Activated T-helper 17 cell treated with anti-CD3 and anti-CD28 coated beads, Interleukin-2, amount 50 U/mL, for 72 hours (primary cell): ENCODE results near the gene PGR. TPM values are rescaled to one million over a fixed set of nuclear protein-coding genes. Genes with fewer than 3 reads are reported as not detected.
"Not testable (repeated sequence)": the region's sequence is repeated elsewhere in the genome, so short reads cannot be mapped to it uniquely, and the experiment has no call there.

ENCODE experiments used
- ATAC-seq: fragments of 150-1000 bp; cut with Tn5 transposase; replicated peaks from 2 replicates; pipeline ENCODE4 v1.10.0; 2021; ENCODE audit warnings: mild to moderate bottlenecking, moderate library complexity
- H3K27ac Mint-ChIP-seq: one replicate; pipeline ENCODE4 v1.8.0; 2022; ENCODE audit warnings: mixed read lengths
- H3K27me3 Mint-ChIP-seq: one replicate; pipeline ENCODE4 v1.8.0; 2022; ENCODE audit warnings: mixed read lengths
- H3K36me3 Mint-ChIP-seq: one replicate; pipeline ENCODE4 v1.8.0; 2022; ENCODE audit warnings: low read depth, mild to moderate bottlenecking, mixed read lengths
- H3K4me1 Mint-ChIP-seq: one replicate; pipeline ENCODE4 v1.8.0; 2022; ENCODE audit warnings: mixed read lengths
- H3K4me3 Mint-ChIP-seq: one replicate; pipeline ENCODE4 v1.8.0; 2022; ENCODE audit warnings: mild to moderate bottlenecking, mixed read lengths
- H3K9me3 Mint-ChIP-seq: one replicate; pipeline ENCODE4 v1.8.0; 2022; ENCODE audit warnings: mixed read lengths
- total RNA-seq, 2 donors: library from RNA; stranded (reverse); gene quantifications; one replicate each; pipeline ENCODE4 v1.2.3, GENCODE V29; 2022

The PGR gene
- total RNA-seq, 2 donors from 2014 or later, result not detected

DNA sequence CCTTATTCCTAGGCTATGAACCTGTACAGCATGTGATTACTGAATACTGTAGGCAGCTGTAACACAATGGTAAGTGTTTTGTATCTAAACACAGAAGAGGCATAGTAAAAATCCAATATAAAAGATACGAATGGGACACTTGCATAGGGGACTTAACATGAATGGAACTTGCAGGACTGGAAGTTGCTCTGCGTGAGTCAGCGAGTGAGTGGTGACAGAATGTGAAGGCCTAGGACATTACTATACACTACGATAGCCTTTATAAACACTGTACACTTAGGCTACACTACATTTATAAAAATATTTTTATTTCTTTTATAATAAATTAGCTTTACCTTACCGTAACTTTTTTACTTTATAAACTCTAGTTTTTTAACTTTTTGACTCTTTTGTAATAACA is 81.1 kb downstream of the PGR start:
- H3K4me3 Mint-ChIP-seq, result no peak overlapping the region
- no peaks in the 10 kb centered on the region for H3K36me3 Mint-ChIP-seq
- ATAC-seq, result no peak
- H3K27me3 Mint-ChIP-seq, result no peaks in the 10 kb centered on the region
- no peak overlapping the region for H3K27ac Mint-ChIP-seq
- H3K9me3 Mint-ChIP-seq, result peaks cover 16% of the 10 kb centered on the region
- H3K4me1 Mint-ChIP-seq, result no peaks in the 10 kb centered on the region

DNA sequence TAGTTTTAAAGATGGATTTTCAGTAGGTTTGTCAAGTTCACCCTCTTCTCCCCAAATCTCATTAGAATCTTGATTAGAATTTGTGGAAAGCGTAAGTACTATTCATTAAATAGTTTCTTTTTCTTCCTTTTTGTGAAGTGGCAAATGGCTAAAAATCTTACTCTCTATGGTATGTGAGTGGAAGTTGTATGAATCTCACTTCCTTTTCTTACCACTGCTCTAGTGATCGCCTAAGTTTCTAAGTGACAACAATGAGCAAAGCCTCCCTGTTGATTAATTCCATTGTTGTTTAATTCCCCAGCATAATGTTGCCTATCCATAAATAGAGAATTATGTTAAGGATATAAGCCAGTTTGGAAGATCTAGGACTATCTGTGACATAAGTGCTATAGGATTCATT is 82.7 kb downstream of the PGR start:
- Mint-ChIP-seq H3K4me3 (no peak overlapping the region), H3K4me1 (no peaks in the 10 kb centered on the region), H3K27ac (no peak overlapping the region), H3K36me3 (no peaks in the 10 kb centered on the region), H3K9me3 (peaks cover 13% of the 10 kb centered on the region), H3K27me3 (no peaks in the 10 kb centered on the region)
- no peak for ATAC-seq

DNA sequence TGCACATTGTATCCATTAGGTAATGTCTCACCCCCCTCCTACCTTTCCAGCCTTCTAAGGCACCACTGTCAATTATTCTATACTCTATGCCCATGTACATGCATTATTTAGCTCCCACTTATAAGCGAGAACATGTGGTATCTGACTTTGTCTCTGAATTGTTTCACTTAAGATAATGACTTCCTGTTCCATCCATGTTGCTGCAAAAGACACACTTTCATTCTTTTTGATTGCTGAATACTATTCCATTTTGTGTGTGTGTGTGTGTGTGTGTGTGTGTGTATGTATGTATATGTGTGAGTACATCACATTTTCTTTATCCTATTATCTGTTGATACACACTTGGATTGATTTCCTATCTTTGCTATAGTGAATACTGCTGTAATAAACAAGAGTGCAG is 84.2 kb downstream of the PGR start:
- Mint-ChIP-seq H3K27ac (no peak overlapping the region), H3K9me3 (peaks cover 17% of the 10 kb centered on the region), H3K27me3 (no peaks in the 10 kb centered on the region), H3K36me3 (no peaks in the 10 kb centered on the region), H3K4me1 (no peaks in the 10 kb centered on the region), H3K4me3 (no peak overlapping the region)
- no peak for ATAC-seq

DNA sequence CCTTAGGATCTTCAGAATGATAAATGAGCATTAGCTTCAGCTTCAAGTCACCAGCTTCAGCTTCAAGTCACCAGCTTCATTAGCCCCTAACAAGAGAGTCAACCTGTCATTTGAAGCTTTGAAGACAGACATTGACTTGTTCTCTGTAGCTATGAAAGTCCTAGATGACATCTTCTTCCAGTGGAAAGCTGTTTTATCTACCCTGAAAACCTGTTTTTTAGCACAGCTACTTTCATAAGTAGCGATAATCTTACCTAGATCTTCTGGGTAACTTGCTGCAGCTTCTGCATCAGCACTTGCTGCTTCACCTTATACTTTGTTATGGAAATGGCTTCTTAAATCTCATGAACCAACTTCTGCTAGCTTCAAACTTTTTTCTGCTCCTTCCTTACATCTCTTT is 85.7 kb downstream of the PGR start:
- no peaks in the 10 kb centered on the region for H3K27me3 Mint-ChIP-seq
- no peak overlapping the region for H3K27ac Mint-ChIP-seq
- H3K4me1 Mint-ChIP-seq, result no peaks in the 10 kb centered on the region
- no peak for ATAC-seq
- H3K4me3 Mint-ChIP-seq, result no peak overlapping the region
- peaks cover 17% of the 10 kb centered on the region for H3K9me3 Mint-ChIP-seq
- no peaks in the 10 kb centered on the region for H3K36me3 Mint-ChIP-seq

DNA sequence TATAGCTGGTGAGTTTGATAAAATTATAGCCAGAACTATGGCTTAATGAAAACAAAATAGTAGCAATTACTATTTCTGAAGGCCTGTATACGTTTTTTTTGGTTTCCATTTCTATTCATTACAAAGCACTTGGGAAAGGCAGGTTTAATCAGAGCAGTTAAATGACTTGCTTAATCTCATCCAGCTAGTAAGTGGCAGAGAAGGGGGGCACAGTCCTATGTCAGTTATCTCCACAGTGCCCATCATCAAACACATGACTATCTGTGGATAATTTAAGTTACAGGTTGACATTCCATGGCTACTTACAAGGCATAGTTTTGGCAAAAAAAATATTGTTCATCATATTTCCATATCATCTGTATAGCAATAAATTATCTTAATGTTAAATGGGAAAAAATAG is 93.7 kb downstream of the PGR start:
- Mint-ChIP-seq H3K36me3 (no peaks in the 10 kb centered on the region), H3K4me1 (no peaks in the 10 kb centered on the region), H3K27ac (no peak overlapping the region), H3K9me3 (peaks cover 16% of the 10 kb centered on the region), H3K27me3 (no peaks in the 10 kb centered on the region), H3K4me3 (no peak overlapping the region)
- ATAC-seq, result no peak

DNA sequence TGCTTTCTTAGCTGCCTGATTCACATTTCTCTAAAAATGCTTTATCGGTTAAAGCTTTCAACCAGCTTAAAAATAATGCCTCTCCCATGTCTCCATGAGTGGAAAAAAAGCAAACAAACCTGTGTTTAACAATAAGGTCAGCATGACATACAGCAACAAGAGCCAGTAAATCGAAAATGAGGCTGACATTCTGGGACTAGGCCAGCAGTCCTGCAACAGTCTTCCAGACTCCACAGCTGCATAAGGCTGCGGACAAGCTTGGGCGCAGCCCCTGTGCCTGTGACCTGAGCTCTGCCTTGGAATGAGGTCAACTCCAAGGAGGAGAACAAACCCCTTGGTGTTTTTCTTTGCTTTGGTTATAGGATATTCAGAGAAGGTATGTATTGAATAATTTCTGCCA is 95.5 kb downstream of the PGR start:
- Mint-ChIP-seq H3K27me3 (no peaks in the 10 kb centered on the region), H3K9me3 (peaks cover 18% of the 10 kb centered on the region), H3K27ac (no peak overlapping the region), H3K36me3 (no peaks in the 10 kb centered on the region), H3K4me3 (no peak overlapping the region), H3K4me1 (no peaks in the 10 kb centered on the region)
- ATAC-seq, result no peak

DNA sequence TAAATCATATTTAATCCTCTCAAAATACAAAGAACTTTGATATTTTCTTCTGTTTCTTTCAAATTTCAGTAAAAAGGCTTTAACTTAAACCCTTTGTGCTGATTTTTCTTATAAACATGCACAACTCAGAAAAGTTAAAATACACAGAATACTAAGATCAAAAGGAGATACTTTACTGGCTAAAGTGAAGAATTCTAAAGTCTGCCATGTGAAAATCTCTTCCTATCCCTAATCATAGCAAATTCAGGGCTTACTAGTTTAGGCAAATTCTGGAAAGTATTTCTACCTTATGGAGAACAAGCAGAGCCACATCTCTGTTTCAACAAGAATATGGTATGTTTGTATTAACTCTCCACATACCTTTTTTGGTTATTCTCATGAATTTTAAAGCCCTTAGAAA is 96.6 kb downstream of the PGR start:
- ATAC-seq, result no peak
- Mint-ChIP-seq H3K4me1 (no peaks in the 10 kb centered on the region), H3K27ac (no peak overlapping the region), H3K4me3 (no peak overlapping the region), H3K9me3 (peaks cover 18% of the 10 kb centered on the region), H3K36me3 (no peaks in the 10 kb centered on the region), H3K27me3 (no peaks in the 10 kb centered on the region)

DNA sequence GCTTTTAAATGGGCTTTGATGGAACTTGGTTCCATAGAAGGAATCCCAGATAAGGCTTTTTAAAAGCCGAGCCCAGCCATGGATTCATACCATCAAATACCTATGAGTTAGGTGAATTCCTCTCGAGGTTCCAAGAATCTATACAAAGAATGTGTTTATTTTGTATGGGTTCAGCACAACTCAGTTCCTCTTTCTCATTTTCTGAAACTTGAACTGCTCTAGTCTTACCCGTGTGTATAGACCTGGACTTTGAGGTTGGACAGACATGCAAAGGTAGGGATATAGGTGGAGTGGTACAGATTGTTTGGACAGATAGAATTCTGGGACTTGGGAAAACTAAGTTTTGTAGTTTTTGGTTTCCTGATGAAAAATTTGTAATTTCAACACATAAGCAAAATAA is 97.9 kb downstream of the PGR start:
- H3K27me3 Mint-ChIP-seq, result no peaks in the 10 kb centered on the region
- peaks cover 11% of the 10 kb centered on the region for H3K9me3 Mint-ChIP-seq
- H3K4me3 Mint-ChIP-seq, result no peak overlapping the region
- no peaks in the 10 kb centered on the region for H3K4me1 Mint-ChIP-seq
- ATAC-seq, result no peak
- H3K36me3 Mint-ChIP-seq, result no peaks in the 10 kb centered on the region
- no peak overlapping the region for H3K27ac Mint-ChIP-seq

DNA sequence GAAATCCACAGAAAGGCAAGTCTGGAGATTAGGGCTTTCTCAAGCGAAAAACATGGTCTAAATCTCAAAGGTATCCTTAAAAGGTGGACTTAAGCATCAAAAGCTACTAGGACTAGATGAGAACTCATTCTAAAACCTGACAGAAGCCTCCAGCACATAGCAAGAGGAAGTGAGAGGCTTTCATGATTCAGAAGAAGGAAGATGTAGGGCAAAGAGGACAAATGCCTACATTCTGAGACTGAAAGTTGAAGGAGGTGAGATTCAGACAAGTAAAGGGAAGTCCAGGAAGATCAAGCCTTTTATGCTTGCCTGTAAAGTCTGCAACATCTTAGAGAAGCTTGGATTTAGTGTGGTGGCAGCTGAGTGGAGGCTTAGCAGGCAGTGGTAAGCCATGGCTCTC is 98.9 kb downstream of the PGR start:
- no peak for ATAC-seq
- Mint-ChIP-seq H3K27me3 (no peaks in the 10 kb centered on the region), H3K27ac (no peak overlapping the region), H3K9me3 (peaks cover 11% of the 10 kb centered on the region), H3K4me1 (no peaks in the 10 kb centered on the region), H3K4me3 (no peak overlapping the region), H3K36me3 (no peaks in the 10 kb centered on the region)

DNA sequence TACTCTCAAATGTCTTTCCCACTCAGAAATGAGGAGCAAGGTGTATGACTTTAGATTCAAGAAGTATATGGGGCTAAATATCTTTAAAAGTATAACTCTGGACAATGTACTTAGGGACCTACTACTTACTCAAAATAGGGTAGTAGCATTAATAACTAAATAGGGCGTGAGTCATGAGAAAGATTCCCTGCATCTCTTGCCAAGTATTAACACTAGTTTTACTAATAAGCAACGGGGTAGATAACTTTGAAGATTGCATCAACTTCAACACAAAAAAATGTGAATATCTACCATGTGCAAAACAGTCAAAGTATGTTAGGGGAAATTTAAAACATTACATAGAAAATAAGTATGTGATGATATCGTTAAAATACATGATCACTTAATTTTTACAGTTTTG is 99.6 kb downstream of the PGR start:
- Mint-ChIP-seq H3K27ac (no peak overlapping the region), H3K4me3 (no peak overlapping the region), H3K36me3 (no peaks in the 10 kb centered on the region), H3K27me3 (no peaks in the 10 kb centered on the region), H3K9me3 (peaks cover 11% of the 10 kb centered on the region), H3K4me1 (no peaks in the 10 kb centered on the region)
- ATAC-seq, result no peak

DNA sequence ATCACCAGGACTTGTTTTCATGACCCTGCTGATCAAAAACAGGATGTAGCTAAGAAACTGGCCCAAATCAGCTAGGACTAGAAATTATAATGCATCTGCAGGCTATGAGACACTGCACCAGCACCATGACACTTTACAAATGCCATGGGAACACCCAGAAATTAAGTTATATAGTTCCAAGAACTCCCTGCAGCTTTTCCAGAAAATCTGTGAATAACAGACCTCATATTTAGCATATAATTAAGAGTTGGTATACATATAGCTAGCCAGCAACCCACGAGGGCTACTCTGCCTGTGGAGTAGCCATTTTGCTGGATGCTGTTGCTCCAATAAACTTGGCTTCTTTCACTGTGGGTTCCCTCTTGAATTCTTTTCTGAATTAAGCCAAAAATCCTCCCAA is 101.0 kb downstream of the PGR start:
- Mint-ChIP-seq H3K4me3 (no peak overlapping the region), H3K9me3 (peaks cover 11% of the 10 kb centered on the region), H3K27ac (no peak overlapping the region), H3K4me1 (no peaks in the 10 kb centered on the region), H3K27me3 (no peaks in the 10 kb centered on the region), H3K36me3 (no peaks in the 10 kb centered on the region)
- ATAC-seq, result no peak

DNA sequence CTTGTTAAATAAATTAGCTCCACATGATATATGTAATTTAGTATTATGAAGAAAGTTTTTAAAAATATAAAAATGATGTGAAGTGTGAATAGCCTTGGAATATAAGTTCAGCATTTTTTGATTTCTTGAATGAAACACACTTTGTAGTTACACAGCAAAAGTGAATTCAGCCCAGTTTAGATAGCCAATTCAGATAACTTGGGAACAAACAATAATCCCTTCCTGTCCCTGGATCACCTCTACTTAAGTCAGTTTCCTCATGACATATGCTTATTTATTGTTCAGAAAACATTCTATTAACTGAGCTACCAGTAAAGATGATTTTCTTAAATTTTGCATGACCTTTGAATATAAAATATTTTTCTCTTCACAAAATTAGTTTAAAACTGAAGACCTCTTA is 107.4 kb downstream of the PGR start:
- Mint-ChIP-seq H3K36me3 (no peaks in the 10 kb centered on the region), H3K9me3 (no peaks in the 10 kb centered on the region), H3K4me3 (no peak overlapping the region), H3K27ac (no peak overlapping the region), H3K27me3 (no peaks in the 10 kb centered on the region), H3K4me1 (no peaks in the 10 kb centered on the region)
- ATAC-seq, result no peak

DNA sequence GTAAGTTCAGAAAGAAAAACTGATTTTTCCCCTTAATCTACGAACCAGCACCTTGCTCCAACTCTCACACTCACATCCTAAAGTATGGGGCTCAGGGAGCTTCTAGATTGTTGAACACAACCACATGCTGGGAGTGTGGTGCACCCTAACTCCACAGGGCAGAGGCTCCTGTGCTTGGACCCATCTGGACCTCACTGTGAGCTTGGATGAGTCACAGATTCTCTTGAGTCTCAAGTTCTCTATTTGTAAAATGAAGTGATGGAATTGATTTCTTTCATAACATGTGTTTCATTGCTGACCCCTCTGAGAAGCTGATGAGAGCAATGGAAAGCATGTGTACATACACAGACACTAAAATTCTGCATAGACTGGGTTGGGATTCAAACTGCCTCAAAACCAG is 109.7 kb downstream of the PGR start:
- Mint-ChIP-seq H3K4me1 (no peaks in the 10 kb centered on the region), H3K4me3 (no peak overlapping the region), H3K27me3 (no peaks in the 10 kb centered on the region), H3K9me3 (peaks cover 3% of the 10 kb centered on the region), H3K27ac (no peak overlapping the region), H3K36me3 (no peaks in the 10 kb centered on the region)
- ATAC-seq, result no peak

DNA sequence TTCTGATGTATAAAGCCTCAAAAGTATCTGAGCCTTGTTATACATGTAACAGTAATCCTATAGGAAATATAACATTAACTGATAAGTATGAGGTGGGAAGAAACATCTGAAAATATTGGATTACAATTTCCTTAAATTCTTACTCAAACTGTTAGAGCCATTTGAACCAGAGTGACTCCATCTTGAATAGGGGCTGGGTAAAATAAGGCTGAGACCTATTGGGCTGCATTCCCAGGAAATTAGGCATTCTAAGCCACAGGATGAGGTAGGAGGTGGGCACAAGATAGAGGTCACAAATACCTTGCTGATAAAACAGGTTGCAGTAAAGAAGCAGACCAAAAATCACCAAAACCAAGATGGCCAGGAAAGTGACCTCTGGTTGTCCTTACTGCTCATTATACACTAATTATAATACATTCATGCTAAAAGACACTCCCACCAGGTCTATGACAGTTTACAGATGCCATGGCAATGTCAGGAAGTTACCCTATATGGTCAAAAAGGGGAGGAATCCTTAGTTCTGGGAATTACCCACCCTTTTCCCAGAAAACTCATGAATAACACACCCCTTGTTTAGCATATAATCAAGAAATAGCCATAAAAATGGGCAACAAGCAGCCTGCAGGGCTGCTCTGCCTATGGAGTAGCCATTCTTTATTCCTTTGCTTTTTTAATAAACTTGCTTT is 114.9 kb downstream of the PGR start:
- peaks cover 3% of the 10 kb centered on the region for H3K9me3 Mint-ChIP-seq
- no peaks in the 10 kb centered on the region for H3K27me3 Mint-ChIP-seq
- no peak for ATAC-seq
- no peak overlapping the region for H3K27ac Mint-ChIP-seq
- no peaks in the 10 kb centered on the region for H3K4me1 Mint-ChIP-seq
- H3K4me3 Mint-ChIP-seq, result no peak overlapping the region
- H3K36me3 Mint-ChIP-seq, result no peaks in the 10 kb centered on the region

DNA sequence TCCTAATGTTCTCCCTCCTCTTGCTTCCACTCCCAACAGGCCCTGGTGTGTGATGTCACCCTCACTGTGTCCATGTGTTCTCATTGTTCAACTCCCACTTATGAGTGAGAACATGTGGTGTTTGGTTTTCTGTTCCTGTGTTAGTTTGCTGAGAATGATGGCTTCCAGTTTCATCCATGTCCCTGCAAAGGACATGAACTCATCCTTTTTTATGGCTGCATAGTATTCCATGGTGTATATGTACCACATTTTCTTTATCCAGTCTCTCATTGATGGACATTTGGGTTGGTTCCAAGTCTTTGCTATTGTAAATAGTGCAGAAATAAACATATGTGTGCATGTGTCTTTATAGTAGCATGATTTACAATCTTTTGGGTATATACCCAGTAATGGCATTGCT is 115.9 kb downstream of the PGR start:
- not testable (repeated sequence) for H3K36me3 Mint-ChIP-seq, H3K27me3 Mint-ChIP-seq, ATAC-seq, H3K4me3 Mint-ChIP-seq, H3K9me3 Mint-ChIP-seq, H3K27ac Mint-ChIP-seq, H3K4me1 Mint-ChIP-seq

DNA sequence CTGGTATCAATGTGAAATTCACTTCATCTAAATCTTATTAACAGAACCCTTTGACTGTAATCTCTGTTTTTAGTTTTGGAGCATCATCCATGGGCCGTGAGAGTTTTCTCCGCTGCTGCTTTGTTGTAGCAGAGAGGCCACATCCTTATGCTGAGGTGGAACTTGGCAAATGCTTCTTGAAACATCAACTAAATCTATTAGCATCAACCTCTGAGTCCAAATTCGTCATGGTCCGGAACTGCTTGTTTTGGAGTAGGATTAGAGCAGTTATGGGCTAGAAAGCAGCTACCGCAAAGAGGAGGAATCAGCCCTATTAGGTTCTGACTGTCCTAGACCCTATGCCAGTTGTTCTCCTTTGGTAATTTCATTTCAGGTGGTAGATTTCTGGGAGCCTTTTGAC is 117.7 kb downstream of the PGR start:
- H3K36me3 Mint-ChIP-seq, result no peaks in the 10 kb centered on the region
- no peak for ATAC-seq
- no peak overlapping the region for H3K4me3 Mint-ChIP-seq
- H3K4me1 Mint-ChIP-seq, result no peaks in the 10 kb centered on the region
- peaks cover 7% of the 10 kb centered on the region for H3K9me3 Mint-ChIP-seq
- H3K27ac Mint-ChIP-seq, result no peak overlapping the region
- H3K27me3 Mint-ChIP-seq, result no peaks in the 10 kb centered on the region
